ENCODE results near the gene GCNT1. TPM values are rescaled to one million over a fixed set of nuclear protein-coding genes. Genes with fewer than 3 reads are reported as not detected.
"Not testable (repeated sequence)": the region's sequence is repeated elsewhere in the genome, so short reads cannot be mapped to it uniquely, and the experiment has no call there.

Gene GCNT1
- total RNA-seq, 1 donor from 2014 or later = 69.3 TPM

- H3K27ac Mint-ChIP-seq = no peak overlapping the region
- peaks cover 2% of the 10 kb centered on the region for H3K9me3 Mint-ChIP-seq (ENCODE audit: low read depth)
- H3K27me3 Mint-ChIP-seq = no peaks in the 10 kb centered on the region
- no peak for DNase-seq (ENCODE audit: low spot score, unreplicated experiment)
- peaks cover 1% of the 10 kb centered on the region for H3K36me3 Mint-ChIP-seq (ENCODE audit: insufficient read depth)
- TF ChIP-seq CTCF (IDR thresholded peaks at IDR 0.05; ENCODE audit: unreplicated experiment) = no peak
- peaks cover 5% of the 10 kb centered on the region for H3K4me1 Mint-ChIP-seq (ENCODE audit: low read depth)
- no peak overlapping the region for H3K4me3 Mint-ChIP-seq (ENCODE audit: low read depth)
Observed at GRCh38 chr9:76531231-76531780, 72.3 kb downstream of the GCNT1 start.

DNA sequence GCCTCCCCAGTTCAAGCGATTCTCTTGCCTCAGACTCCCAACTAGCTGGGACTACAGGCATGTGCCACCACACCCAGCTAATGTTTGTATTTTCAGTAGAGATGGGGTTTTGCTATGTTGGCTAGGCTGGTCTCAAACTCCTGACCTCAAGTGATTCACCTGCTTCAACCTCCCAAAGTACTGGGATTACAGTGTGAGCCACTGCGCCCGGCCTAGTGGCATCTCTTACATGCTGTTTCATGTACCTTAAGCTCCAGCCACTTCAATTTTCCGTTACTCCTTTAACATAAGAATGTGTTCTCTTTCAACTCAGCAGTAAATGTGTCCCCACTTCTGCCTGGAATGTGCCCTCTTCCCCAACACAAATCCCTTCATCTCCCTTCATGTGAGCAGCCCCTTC lies 73.9 kb downstream of the GCNT1 start:
- peak overlapping the region; percentile 57 for H3K27ac Mint-ChIP-seq
- H3K4me1 Mint-ChIP-seq (ENCODE audit: low read depth); H3K9me3 Mint-ChIP-seq (ENCODE audit: low read depth); H3K36me3 Mint-ChIP-seq (ENCODE audit: insufficient read depth); DNase-seq (ENCODE audit: low spot score, unreplicated experiment); H3K27me3 Mint-ChIP-seq; H3K4me3 Mint-ChIP-seq (ENCODE audit: low read depth): not testable (repeated sequence)

GRCh38 chr9:76534026-76534425 lies 75.0 kb downstream of the GCNT1 start:
- no peak for DNase-seq (ENCODE audit: low spot score, unreplicated experiment)
- no peak overlapping the region for H3K27ac Mint-ChIP-seq
- H3K4me3 Mint-ChIP-seq (ENCODE audit: low read depth) = no peak overlapping the region
- H3K4me1 Mint-ChIP-seq (ENCODE audit: low read depth) = peaks cover 5% of the 10 kb centered on the region
- H3K27me3 Mint-ChIP-seq = no peaks in the 10 kb centered on the region
- peaks cover 1% of the 10 kb centered on the region for H3K9me3 Mint-ChIP-seq (ENCODE audit: low read depth)
- H3K36me3 Mint-ChIP-seq (ENCODE audit: insufficient read depth) = peaks cover under 1% of the 10 kb centered on the region
- no peak for TF ChIP-seq CTCF (IDR thresholded peaks at IDR 0.05; ENCODE audit: unreplicated experiment)

GRCh38 chr9:76537150-76537646 lies 78.2 kb downstream of the GCNT1 start:
- Mint-ChIP-seq H3K4me3 (ENCODE audit: low read depth) (no peak overlapping the region), H3K27me3 (no peaks in the 10 kb centered on the region), H3K36me3 (ENCODE audit: insufficient read depth) (no peaks in the 10 kb centered on the region), H3K9me3 (ENCODE audit: low read depth) (no peaks in the 10 kb centered on the region), H3K4me1 (ENCODE audit: low read depth) (no peaks in the 10 kb centered on the region), H3K27ac (no peak overlapping the region)
- no peak for TF ChIP-seq CTCF (IDR thresholded peaks at IDR 0.05; ENCODE audit: unreplicated experiment)
- DNase-seq (ENCODE audit: low spot score, unreplicated experiment) = no peak

DNA sequence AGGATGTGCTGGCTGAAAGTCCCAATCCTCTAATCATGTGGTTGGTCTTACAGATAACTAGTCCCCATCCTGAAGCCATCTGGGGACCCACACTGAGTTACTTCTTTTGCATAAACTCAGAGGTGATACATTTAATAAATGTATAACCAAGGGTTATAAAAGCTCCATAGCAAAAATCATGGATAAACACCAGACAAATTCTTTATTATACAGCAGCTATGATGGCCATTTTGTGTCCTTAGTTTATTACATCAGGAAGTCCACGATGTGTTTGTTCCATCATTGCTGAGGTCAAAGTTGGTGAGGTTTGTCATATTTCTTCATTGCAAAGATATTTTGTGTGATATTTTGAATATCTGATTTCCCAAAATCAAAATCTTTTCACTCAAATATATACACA lies 80.2 kb downstream of the GCNT1 start:
- no peaks in the 10 kb centered on the region for H3K4me1 Mint-ChIP-seq (ENCODE audit: low read depth)
- no peak overlapping the region for H3K27ac Mint-ChIP-seq
- TF ChIP-seq CTCF (IDR thresholded peaks at IDR 0.05; ENCODE audit: unreplicated experiment) = no peak
- DNase-seq (ENCODE audit: low spot score, unreplicated experiment) = no peak
- no peak overlapping the region for H3K4me3 Mint-ChIP-seq (ENCODE audit: low read depth)
- H3K36me3 Mint-ChIP-seq (ENCODE audit: insufficient read depth) = no peaks in the 10 kb centered on the region
- no peaks in the 10 kb centered on the region for H3K9me3 Mint-ChIP-seq (ENCODE audit: low read depth)
- H3K27me3 Mint-ChIP-seq = no peaks in the 10 kb centered on the region

DNA sequence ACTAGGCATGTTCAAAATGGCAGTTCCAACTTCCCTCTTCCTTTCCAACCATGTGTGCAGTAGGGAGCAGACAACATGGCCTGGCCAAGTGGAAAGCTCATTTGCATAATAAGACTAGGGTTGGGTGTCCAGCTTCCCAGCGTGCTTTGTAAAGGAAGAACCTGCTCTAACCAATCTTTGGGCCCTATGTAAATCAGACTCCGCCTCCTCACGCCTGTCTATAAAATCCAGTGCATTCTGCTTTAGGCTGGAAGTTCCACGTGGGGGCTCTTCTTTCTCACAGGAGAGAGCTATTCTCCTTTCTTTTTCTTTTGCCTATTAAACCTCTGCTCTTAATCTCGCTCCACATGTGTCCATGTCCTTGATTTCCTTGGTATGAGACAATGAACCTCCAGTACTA lies 83.4 kb downstream of the GCNT1 start:
- no peak overlapping the region for H3K4me3 Mint-ChIP-seq (ENCODE audit: low read depth)
- H3K27ac Mint-ChIP-seq = no peak overlapping the region
- H3K36me3 Mint-ChIP-seq (ENCODE audit: insufficient read depth) = no peaks in the 10 kb centered on the region
- no peaks in the 10 kb centered on the region for H3K9me3 Mint-ChIP-seq (ENCODE audit: low read depth)
- peaks cover 7% of the 10 kb centered on the region for H3K4me1 Mint-ChIP-seq (ENCODE audit: low read depth)
- H3K27me3 Mint-ChIP-seq = no peaks in the 10 kb centered on the region
- DNase-seq (ENCODE audit: low spot score, unreplicated experiment) = no peak
- TF ChIP-seq CTCF (IDR thresholded peaks at IDR 0.05; ENCODE audit: unreplicated experiment) = no peak

Data from progenitor cell of endocrine pancreas (in vitro differentiated cells).